RWPE1 (cell line): Measurements from ENCODE around the gene STAG2.
"Not testable (repeated sequence)": the region's sequence is repeated elsewhere in the genome, so short reads cannot be mapped to it uniquely, and the experiment has no call there.

ENCODE experiments used
- CTCF ChIA-PET: fragments of 350-600 bp; sonication (Branson Sonifier 250); formaldehyde crosslinking; extraction: SDS; loops from one replicate; lab custom pipeline; 2021; lab: Yijun Ruan, JAX
- POLR2A ChIA-PET: fragments of 400-600 bp; formaldehyde crosslinking; extraction: SDS; loops from one replicate; lab custom pipeline; 2020; ENCODE audit warnings: antibody characterized with exemption; ENCODE audit not compliant: low non-redundant PET; lab: Yijun Ruan, JAX
- DNase-seq: peaks from one replicate; pipeline ENCODE4 v3.0.0; 2012; ENCODE audit warnings: low spot score
- H3K27ac ChIP-seq: fragments of 450-650 bp; 2 replicates; pipeline ENCODE4 v1.5.1; 2017
- CTCF ChIP-seq: fragments of 450-650 bp; conservative IDR thresholded peaks from 2 replicates; pipeline ENCODE4 v1.5.1; 2017; ENCODE audit warnings: low read depth, mild to moderate bottlenecking

Gene STAG2

DNA sequence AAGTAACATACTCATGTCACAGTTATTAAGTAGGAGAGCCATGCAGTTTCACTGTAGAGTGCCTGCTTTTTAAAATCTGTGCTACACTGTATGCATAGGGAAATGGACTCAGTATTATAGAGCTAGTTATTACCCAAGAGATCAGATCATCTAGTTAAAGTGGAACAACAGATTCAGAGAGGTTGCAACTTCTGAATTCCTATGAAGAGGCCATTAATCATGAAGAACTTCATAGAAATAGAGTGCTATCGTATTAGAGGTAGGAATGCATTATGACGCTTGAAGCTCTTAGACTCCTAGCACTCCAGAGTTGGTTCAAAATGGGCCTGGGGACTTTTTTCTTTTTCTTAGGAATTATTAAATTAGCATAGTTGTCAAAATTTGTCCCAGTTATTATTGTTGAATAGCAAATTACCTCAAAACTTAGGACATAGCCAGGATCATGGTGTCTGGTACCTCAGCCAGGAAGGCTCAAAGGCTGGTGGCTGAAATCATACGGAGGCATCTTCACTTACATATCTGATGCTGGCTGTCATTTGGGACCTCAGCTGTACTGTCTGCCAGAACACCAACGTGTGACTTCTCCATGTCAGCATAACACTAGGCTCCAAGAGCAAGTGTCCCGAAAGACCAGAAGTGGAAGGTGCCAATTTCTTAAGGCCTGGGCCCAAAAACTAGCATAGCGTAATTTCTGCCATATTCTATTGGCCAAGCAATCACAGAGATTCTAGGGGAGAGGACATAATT is 125.7 kb downstream of the STAG2 start:
- TF ChIP-seq CTCF = no peak
- DNase-seq = no peak
- H3K27ac ChIP-seq = no peak overlapping the region
- ChIA-PET POLR2A (no interaction called here), CTCF (no interaction called here)

DNA sequence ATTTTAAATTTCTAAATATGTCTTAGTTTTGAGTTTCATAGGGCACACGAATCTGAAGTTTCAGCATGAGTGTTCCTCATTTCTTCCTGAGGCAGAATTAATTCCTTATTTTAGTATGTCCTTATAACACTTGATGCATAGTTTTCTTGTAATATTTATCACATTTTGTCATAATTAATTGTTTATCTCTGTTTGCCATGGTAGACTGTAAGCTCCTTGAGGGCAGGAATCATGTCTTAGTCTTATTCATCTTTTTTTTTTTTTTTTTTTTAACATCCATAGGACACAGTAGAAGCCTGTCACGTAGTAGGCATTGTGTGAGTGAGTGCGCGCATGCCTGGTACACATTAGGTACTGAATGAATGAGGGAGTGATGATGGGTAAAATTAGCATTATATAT is 131.7 kb downstream of the STAG2 start:
- POLR2A ChIA-PET = no interaction called here

GRCh38 chrX:124097116-124097515 is 135.6 kb downstream of the STAG2 start:
- DNase-seq = no peak
- CTCF ChIA-PET = interaction anchor here (0.6 to 1.1 kb wide), 3 partner anchors 11 to 196 kb away, joined by 3 to 5 read pairs (median 3); no protein-coding TSS in a partner anchor
- H3K27ac ChIP-seq = no peak overlapping the region
- TF ChIP-seq CTCF = no peak
- POLR2A ChIA-PET = no interaction called here

More for the DNA sequence above, 131.7 kb downstream of the STAG2 start:
- no peak for TF ChIP-seq CTCF
- DNase-seq = no peak
- CTCF ChIA-PET = no interaction called here
- H3K27ac ChIP-seq = no peak overlapping the region

- peak; percentile 56 for TF ChIP-seq CTCF
- ChIA-PET POLR2A (no interaction called here), CTCF (interaction anchor here (0.6 to 1.1 kb wide), 3 partner anchors 12 to 265 kb away, joined by 3 to 5 read pairs (median 5); no protein-coding TSS in a partner anchor)
- no peak overlapping the region for H3K27ac ChIP-seq
- peak; percentile 0 for DNase-seq
Observed at GRCh38 chrX:124098089-124098488, 136.6 kb downstream of the STAG2 start.

- DNase-seq = no peak
- no peak overlapping the region for H3K27ac ChIP-seq
- TF ChIP-seq CTCF = no peak
- ChIA-PET CTCF (no interaction called here), POLR2A (no interaction called here)
Observed at GRCh38 chrX:124103966-124104365, 142.5 kb downstream of the STAG2 start.

DNA sequence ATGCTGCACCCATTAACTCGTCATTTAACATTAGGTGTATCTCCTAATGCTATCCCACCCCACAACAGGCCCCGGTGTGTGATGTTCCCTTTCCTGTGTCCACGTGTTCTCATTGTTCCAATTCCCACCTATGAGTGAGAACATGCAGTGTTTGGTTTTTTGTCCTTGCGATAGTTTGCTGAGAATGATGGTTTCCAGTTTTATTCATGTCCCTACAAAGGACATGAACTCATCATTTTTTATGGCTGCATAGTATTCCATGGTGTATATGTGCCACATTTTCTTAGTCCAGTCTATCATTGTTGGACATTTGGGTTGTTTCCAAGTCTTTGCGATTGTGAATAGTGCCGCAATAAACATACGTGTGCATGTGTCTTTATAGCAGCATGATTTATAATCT is 143.0 kb downstream of the STAG2 start:
- DNase-seq, CTCF ChIA-PET, H3K27ac ChIP-seq, POLR2A ChIA-PET: not testable (repeated sequence)
